WTC11 (cell line): ENCODE results near the gene PRTN3. TPM values are rescaled to one million over a fixed set of nuclear protein-coding genes. Genes with fewer than 3 reads are reported as not detected.

Source experiments
- ATAC-seq: fragments of 200-7000 bp; cut with Tn5 transposase; 2 replicates; pipeline ENCODE4 v1.10.0; 2021; ENCODE audit warnings: mild to moderate bottlenecking, moderate library complexity
- CTCF ChIA-PET: fragments of 300-600 bp; sonication (Branson Sonifier 250); formaldehyde crosslinking; loops from one replicate; lab custom pipeline; 2021; ENCODE audit warnings: antibody characterized with exemption; lab: Charles Lee
- POLR2A ChIA-PET: fragments of 350-600 bp; sonication (Branson Sonifier 250); formaldehyde crosslinking; loops from one replicate; lab custom pipeline; 2021; ENCODE audit warnings: antibody characterized with exemption; lab: Charles Lee
- DNase-seq: peaks from one replicate; pipeline ENCODE4 v3.0.0; 2021; ENCODE audit warnings: low spot score
- H3K27ac Mint-ChIP-seq: 2 replicates; pipeline ENCODE4 v1.8.0; 2021; ENCODE audit warnings: mixed read lengths
- H3K27me3 Mint-ChIP-seq: 2 replicates; pipeline ENCODE4 v1.8.0; 2021; ENCODE audit warnings: low read depth, mild to moderate bottlenecking, moderate library complexity, mixed read lengths
- H3K36me3 Mint-ChIP-seq: 2 replicates; pipeline ENCODE4 v1.8.0; 2021; ENCODE audit warnings: mixed read lengths
- H3K4me1 Mint-ChIP-seq: 2 replicates; pipeline ENCODE4 v1.8.0; 2022; ENCODE audit warnings: mixed read lengths
- H3K4me3 Mint-ChIP-seq: 2 replicates; pipeline ENCODE4 v1.8.0; 2021; ENCODE audit warnings: mild to moderate bottlenecking, moderate library complexity, mixed read lengths
- H3K9me3 Mint-ChIP-seq: 2 replicates; pipeline ENCODE4 v1.8.0; 2021; ENCODE audit warnings: mixed read lengths
- AR ChIP-seq: fragments of 250-450 bp; sonication (Bioruptor Pico); IDR thresholded peaks from 2 replicates; pipeline ENCODE4 v1.9.0; 2021; ENCODE audit warnings: mild to moderate bottlenecking
- CBFB ChIP-seq: sonication (generic); formaldehyde crosslinking; IDR thresholded peaks from 2 replicates; pipeline ENCODE4 v1.8.1; 2022; ENCODE audit warnings: mild to moderate bottlenecking, low read depth, missing genetic modification reagents
- E2F5 ChIP-seq: sonication (generic); formaldehyde crosslinking; IDR thresholded peaks from 2 replicates; pipeline ENCODE4 v1.8.1; 2022; ENCODE audit warnings: mild to moderate bottlenecking, moderate library complexity, missing genetic modification reagents
- FOXP1 ChIP-seq: sonication (generic); formaldehyde crosslinking; IDR thresholded peaks from 2 replicates; pipeline ENCODE4 v1.8.0; 2022; ENCODE audit warnings: missing genetic modification reagents, mild to moderate bottlenecking, moderate library complexity, borderline replicate concordance
- IRF2 ChIP-seq: sonication (generic); formaldehyde crosslinking; IDR thresholded peaks from 2 replicates; pipeline ENCODE4 v1.8.0; 2022; ENCODE audit warnings: low read depth, missing genetic modification reagents, borderline replicate concordance
- MAX ChIP-seq: sonication (generic); formaldehyde crosslinking; IDR thresholded peaks from 2 replicates; pipeline ENCODE4 v1.8.0; 2022; ENCODE audit warnings: mild to moderate bottlenecking, missing genetic modification reagents
- RORB ChIP-seq: fragments of 250-450 bp; sonication (Bioruptor Pico); IDR thresholded peaks from 2 replicates; pipeline ENCODE4 v1.9.0; 2021; ENCODE audit warnings: mild to moderate bottlenecking
- STAT6 ChIP-seq: sonication (generic); formaldehyde crosslinking; conservative IDR thresholded peaks from 2 replicates; pipeline ENCODE4 v1.8.1; 2023; ENCODE audit warnings: mild to moderate bottlenecking, low read depth, missing genetic modification reagents, moderate library complexity
- TEAD1 ChIP-seq: sonication (generic); formaldehyde crosslinking; IDR thresholded peaks from 2 replicates; pipeline ENCODE4 v1.8.0; 2022; ENCODE audit warnings: mild to moderate bottlenecking, missing genetic modification reagents
- ZNF232 ChIP-seq: sonication (generic); formaldehyde crosslinking; IDR thresholded peaks from 2 replicates; pipeline ENCODE4 v1.8.0; 2022; ENCODE audit warnings: mild to moderate bottlenecking, missing genetic modification reagents
- total RNA-seq: library from RNA; stranded (reverse); gene quantifications from 3 replicates; pipeline ENCODE4 v1.2.3, GENCODE V29; 2021
- TF ChIP-seq, protein P1 (sequence below): sonication (generic); formaldehyde crosslinking; IDR thresholded peaks from 2 replicates; pipeline ENCODE4 v1.8.0; 2023; ENCODE audit warnings: missing genetic modification reagents, mild to moderate bottlenecking, borderline replicate concordance
- TF ChIP-seq, protein P2 (sequence below): sonication (generic); formaldehyde crosslinking; IDR thresholded peaks from 2 replicates; pipeline ENCODE4 v1.8.1; 2023; ENCODE audit warnings: mild to moderate bottlenecking, missing genetic modification reagents, borderline replicate concordance
- TF ChIP-seq, protein P3 (sequence below): sonication (generic); formaldehyde crosslinking; IDR thresholded peaks from 2 replicates; pipeline ENCODE4 v1.8.0; 2022; ENCODE audit warnings: mild to moderate bottlenecking, missing genetic modification reagents

Gene PRTN3
- total RNA-seq, 1 experiment from 2014 or later: 0.61 TPM

DNA sequence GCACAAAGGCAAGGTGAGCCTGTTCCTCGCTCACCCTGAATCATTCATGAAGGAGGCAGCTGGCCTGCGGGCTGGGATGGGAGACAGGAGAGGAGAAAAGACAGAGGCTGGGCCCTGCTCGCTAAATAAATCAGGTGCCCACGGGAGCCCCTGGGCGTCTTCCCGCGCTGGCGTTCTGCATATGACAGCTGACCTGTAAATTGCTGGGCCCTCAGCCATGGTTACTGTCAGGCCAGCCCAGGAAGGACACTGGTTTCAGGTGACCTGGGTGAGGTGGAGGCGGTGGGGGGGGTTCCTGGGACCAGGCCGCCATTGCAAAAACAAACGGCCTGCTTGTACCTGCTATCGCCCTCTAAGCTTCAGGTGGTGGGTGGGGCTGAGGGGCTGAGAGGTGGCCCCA lies 47.0 kb upstream of the PRTN3 start (continued):
- TF ChIP-seq, protein P1, sequence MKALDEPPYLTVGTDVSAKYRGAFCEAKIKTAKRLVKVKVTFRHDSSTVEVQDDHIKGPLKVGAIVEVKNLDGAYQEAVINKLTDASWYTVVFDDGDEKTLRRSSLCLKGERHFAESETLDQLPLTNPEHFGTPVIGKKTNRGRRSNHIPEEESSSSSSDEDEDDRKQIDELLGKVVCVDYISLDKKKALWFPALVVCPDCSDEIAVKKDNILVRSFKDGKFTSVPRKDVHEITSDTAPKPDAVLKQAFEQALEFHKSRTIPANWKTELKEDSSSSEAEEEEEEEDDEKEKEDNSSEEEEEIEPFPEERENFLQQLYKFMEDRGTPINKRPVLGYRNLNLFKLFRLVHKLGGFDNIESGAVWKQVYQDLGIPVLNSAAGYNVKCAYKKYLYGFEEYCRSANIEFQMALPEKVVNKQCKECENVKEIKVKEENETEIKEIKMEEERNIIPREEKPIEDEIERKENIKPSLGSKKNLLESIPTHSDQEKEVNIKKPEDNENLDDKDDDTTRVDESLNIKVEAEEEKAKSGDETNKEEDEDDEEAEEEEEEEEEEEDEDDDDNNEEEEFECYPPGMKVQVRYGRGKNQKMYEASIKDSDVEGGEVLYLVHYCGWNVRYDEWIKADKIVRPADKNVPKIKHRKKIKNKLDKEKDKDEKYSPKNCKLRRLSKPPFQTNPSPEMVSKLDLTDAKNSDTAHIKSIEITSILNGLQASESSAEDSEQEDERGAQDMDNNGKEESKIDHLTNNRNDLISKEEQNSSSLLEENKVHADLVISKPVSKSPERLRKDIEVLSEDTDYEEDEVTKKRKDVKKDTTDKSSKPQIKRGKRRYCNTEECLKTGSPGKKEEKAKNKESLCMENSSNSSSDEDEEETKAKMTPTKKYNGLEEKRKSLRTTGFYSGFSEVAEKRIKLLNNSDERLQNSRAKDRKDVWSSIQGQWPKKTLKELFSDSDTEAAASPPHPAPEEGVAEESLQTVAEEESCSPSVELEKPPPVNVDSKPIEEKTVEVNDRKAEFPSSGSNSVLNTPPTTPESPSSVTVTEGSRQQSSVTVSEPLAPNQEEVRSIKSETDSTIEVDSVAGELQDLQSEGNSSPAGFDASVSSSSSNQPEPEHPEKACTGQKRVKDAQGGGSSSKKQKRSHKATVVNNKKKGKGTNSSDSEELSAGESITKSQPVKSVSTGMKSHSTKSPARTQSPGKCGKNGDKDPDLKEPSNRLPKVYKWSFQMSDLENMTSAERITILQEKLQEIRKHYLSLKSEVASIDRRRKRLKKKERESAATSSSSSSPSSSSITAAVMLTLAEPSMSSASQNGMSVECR (CRISPR knock-in tag): no peak
- TF ChIP-seq STAT6 (CRISPR knock-in tag) (no peak), IRF2 (CRISPR knock-in tag) (no peak), ZNF232 (CRISPR knock-in tag) (no peak), TEAD1 (CRISPR knock-in tag) (no peak)
- TF ChIP-seq, protein P2, sequence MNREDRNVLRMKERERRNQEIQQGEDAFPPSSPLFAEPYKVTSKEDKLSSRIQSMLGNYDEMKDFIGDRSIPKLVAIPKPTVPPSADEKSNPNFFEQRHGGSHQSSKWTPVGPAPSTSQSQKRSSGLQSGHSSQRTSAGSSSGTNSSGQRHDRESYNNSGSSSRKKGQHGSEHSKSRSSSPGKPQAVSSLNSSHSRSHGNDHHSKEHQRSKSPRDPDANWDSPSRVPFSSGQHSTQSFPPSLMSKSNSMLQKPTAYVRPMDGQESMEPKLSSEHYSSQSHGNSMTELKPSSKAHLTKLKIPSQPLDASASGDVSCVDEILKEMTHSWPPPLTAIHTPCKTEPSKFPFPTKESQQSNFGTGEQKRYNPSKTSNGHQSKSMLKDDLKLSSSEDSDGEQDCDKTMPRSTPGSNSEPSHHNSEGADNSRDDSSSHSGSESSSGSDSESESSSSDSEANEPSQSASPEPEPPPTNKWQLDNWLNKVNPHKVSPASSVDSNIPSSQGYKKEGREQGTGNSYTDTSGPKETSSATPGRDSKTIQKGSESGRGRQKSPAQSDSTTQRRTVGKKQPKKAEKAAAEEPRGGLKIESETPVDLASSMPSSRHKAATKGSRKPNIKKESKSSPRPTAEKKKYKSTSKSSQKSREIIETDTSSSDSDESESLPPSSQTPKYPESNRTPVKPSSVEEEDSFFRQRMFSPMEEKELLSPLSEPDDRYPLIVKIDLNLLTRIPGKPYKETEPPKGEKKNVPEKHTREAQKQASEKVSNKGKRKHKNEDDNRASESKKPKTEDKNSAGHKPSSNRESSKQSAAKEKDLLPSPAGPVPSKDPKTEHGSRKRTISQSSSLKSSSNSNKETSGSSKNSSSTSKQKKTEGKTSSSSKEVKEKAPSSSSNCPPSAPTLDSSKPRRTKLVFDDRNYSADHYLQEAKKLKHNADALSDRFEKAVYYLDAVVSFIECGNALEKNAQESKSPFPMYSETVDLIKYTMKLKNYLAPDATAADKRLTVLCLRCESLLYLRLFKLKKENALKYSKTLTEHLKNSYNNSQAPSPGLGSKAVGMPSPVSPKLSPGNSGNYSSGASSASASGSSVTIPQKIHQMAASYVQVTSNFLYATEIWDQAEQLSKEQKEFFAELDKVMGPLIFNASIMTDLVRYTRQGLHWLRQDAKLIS (CRISPR knock-in tag): no peak

- no peak overlapping the region for H3K4me3 Mint-ChIP-seq
- CTCF ChIA-PET: interaction anchor here (0.6 kb wide), 1 partner anchor 68 kb away, joined by 3 read pairs; no protein-coding TSS in a partner anchor
- H3K36me3 Mint-ChIP-seq: peaks cover 15% of the 10 kb centered on the region
- ATAC-seq (no peak), DNase-seq (no peak)
- no peak overlapping the region for H3K27ac Mint-ChIP-seq
- H3K9me3 Mint-ChIP-seq: no peaks in the 10 kb centered on the region
- peaks cover 32% of the 10 kb centered on the region for H3K4me1 Mint-ChIP-seq
- no peaks in the 10 kb centered on the region for H3K27me3 Mint-ChIP-seq
- POLR2A ChIA-PET: no interaction called here
- TF ChIP-seq FOXP1 (CRISPR knock-in tag) (no peak), MAX (CRISPR knock-in tag) (no peak), AR (CRISPR knock-in tag) (no peak), RORB (CRISPR knock-in tag) (no peak), CBFB (no peak), E2F5 (CRISPR knock-in tag) (no peak)
- TF ChIP-seq, protein P2 (CRISPR knock-in tag): no peak
- TF ChIP-seq, protein P3, sequence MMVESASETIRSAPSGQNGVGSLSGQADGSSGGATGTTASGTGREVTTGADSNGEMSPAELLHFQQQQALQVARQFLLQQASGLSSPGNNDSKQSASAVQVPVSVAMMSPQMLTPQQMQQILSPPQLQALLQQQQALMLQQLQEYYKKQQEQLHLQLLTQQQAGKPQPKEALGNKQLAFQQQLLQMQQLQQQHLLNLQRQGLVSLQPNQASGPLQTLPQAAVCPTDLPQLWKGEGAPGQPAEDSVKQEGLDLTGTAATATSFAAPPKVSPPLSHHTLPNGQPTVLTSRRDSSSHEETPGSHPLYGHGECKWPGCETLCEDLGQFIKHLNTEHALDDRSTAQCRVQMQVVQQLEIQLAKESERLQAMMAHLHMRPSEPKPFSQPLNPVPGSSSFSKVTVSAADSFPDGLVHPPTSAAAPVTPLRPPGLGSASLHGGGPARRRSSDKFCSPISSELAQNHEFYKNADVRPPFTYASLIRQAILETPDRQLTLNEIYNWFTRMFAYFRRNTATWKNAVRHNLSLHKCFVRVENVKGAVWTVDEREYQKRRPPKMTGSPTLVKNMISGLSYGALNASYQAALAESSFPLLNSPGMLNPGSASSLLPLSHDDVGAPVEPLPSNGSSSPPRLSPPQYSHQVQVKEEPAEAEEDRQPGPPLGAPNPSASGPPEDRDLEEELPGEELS (CRISPR knock-in tag): no peak
Observed at GRCh38 chr19:795073-795611, 45.7 kb upstream of the PRTN3 start.
